ENCODE data around the gene VTCN1. TPM values are rescaled to one million over a fixed set of nuclear protein-coding genes. Genes with fewer than 3 reads are reported as not detected.

VTCN1 gene
- total RNA-seq, 1 experiment from 2014 or later = not detected

- ATAC-seq (no peak), DNase-seq (ENCODE audit: low read depth, low spot score) (no peak)
- TF ChIP-seq SIN3A (IDR thresholded peaks at IDR 0.05; ENCODE audit: borderline replicate concordance, insufficient read depth, low read depth, low read length) (no peak), TCF7L2 (IDR thresholded peaks at IDR 0.05; ENCODE audit: low read depth, low read length) (no peak), CTCF (IDR thresholded peaks at IDR 0.05) (no peak), POLR2AphosphoS5 (IDR thresholded peaks at IDR 0.05; ENCODE audit: low read depth, low read length) (no peak), REST (IDR thresholded peaks at IDR 0.05; ENCODE audit: insufficient read depth in 1 of 2, low read depth in 2 of 2, low read length in 1 of 2) (no peak)
- no peaks in the 10 kb centered on the region for H3K4me1 ChIP-seq (ENCODE audit: control insufficient read depth, insufficient read depth, low read length)
- ChIA-PET POLR2A (no interaction called here), CTCF (no interaction called here)
- H3K4me3 ChIP-seq (ENCODE audit: low read depth in 2 of 2, low read length in 2 of 2) = no peak overlapping the region
- BruUV-seq (replicated peaks) = no TSS peak
- H3K9me3 ChIP-seq (ENCODE audit: control insufficient read depth, insufficient read depth, low read depth, low read length) = no peaks in the 10 kb centered on the region
- in situ Hi-C loops (cut with HindIII; ENCODE audit: low pct_unique_long_range_greater_than_20kb, low sequenced_read_pairs) = no loop called here
- intact Hi-C loops (cut with micrococcal nuclease; ENCODE audit: unreplicated experiment) = no loop called here
- no peaks in the 10 kb centered on the region for H3K27me3 ChIP-seq (ENCODE audit: control insufficient read depth, insufficient read depth, low read length)
- H3K36me3 ChIP-seq (ENCODE audit: control insufficient read depth, insufficient read depth, low read length) = no peaks in the 10 kb centered on the region
- H3K27ac ChIP-seq (ENCODE audit: low read length) = no peak overlapping the region
These were observed 27.6 kb downstream of the VTCN1 start for GRCh38 chr1:117183112-117183511.

DNA sequence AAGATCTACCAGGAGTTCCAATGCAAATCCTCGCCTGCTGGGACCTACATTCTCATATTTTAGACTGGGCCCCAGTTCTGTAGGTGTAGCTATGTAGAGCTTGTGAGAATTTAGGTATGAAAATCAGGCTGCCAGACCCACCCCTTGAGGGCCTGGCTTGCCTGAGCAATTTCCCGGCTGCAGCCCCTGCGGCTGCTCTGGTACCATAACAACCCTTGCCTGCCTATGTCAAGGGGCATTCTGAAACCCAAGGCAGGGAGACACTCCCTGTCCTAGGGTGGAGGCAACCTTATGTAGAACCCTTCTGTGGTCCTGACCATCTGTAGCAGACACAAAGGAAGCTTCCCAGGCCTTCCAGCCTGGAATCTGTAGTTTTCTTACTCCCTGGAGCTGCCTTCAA, 28.4 kb downstream of the VTCN1 start:
- Histone ChIP-seq H3K4me1 (ENCODE audit: control insufficient read depth, insufficient read depth, low read length) (no peaks in the 10 kb centered on the region), H3K27me3 (ENCODE audit: control insufficient read depth, insufficient read depth, low read length) (no peaks in the 10 kb centered on the region), H3K27ac (ENCODE audit: low read length) (no peak overlapping the region), H3K4me3 (ENCODE audit: low read depth in 2 of 2, low read length in 2 of 2) (no peak overlapping the region), H3K9me3 (ENCODE audit: control insufficient read depth, insufficient read depth, low read depth, low read length) (no peaks in the 10 kb centered on the region), H3K36me3 (ENCODE audit: control insufficient read depth, insufficient read depth, low read length) (no peaks in the 10 kb centered on the region)
- ChIA-PET POLR2A (no interaction called here), CTCF (no interaction called here)
- DNase-seq (ENCODE audit: low read depth, low spot score) (no peak), ATAC-seq (no peak)
- in situ Hi-C loops (cut with HindIII; ENCODE audit: low pct_unique_long_range_greater_than_20kb, low sequenced_read_pairs) = no loop called here
- intact Hi-C loops (cut with micrococcal nuclease; ENCODE audit: unreplicated experiment) = no loop called here
- no peak for TF ChIP-seq TCF7L2 (IDR thresholded peaks at IDR 0.05; ENCODE audit: low read depth, low read length)
- no peak for TF ChIP-seq POLR2AphosphoS5 (IDR thresholded peaks at IDR 0.05; ENCODE audit: low read depth, low read length)
- no peak for TF ChIP-seq SIN3A (IDR thresholded peaks at IDR 0.05; ENCODE audit: borderline replicate concordance, insufficient read depth, low read depth, low read length)
- no peak for TF ChIP-seq CTCF (IDR thresholded peaks at IDR 0.05)
- TF ChIP-seq REST (IDR thresholded peaks at IDR 0.05; ENCODE audit: insufficient read depth in 1 of 2, low read depth in 2 of 2, low read length in 1 of 2) = no peak
- no TSS peak for BruUV-seq (replicated peaks)

Data from Panc1 (cell line).